A549 (cell line): ENCODE data around the gene IL12RB2. TPM values are rescaled to one million over a fixed set of nuclear protein-coding genes. Genes with fewer than 3 reads are reported as not detected.

ENCODE experiments used
- ATAC-seq, 2 experiments: fragments of 200-7000 bp in 1 of 2; fragments of >200 bp in 1 of 2; cut with Nextera tagmentation in 1 of 2; cut with Tn5 transposase in 1 of 2; 3 replicates each; pipeline versions ENCODE4 v1.8.0 to v1.9.1; 2018 to 2020; ENCODE audit warnings: mild to moderate bottlenecking in 1 of 2, moderate library complexity in 1 of 2
- CTCF ChIA-PET: fragments of 300-600 bp; sonication (Branson Sonifier 250); formaldehyde crosslinking; extraction: SDS; loops from one replicate; lab custom pipeline; 2021; ENCODE audit warnings: antibody characterized with exemption, inconsistent platforms; lab: Yijun Ruan, JAX
- POLR2A ChIA-PET: fragments of 350-600 bp; formaldehyde crosslinking; extraction: SDS; loops from one replicate; lab custom pipeline; 2021; ENCODE audit warnings: antibody characterized with exemption, inconsistent platforms; lab: Yijun Ruan, JAX
- DNase-seq, 2 experiments: peaks; one replicate each; pipeline versions ENCODE4 v3.0.0 to v3.0.0-alpha.2; 2011 to 2016; ENCODE audit warnings: low read depth in 1 of 2, low spot score in 1 of 2
- FAIRE-seq: peaks from 2 replicates; lab custom pipeline; 2011; peaks lifted over from hg19 to GRCh38; lab: Jason Lieb, UNC
- H3K27ac ChIP-seq, 2 experiments: fragments of >200 bp; sonication (Bioruptor Twin); formaldehyde crosslinking; 3 replicates each; pipeline ENCODE4 v1.5.1; 2016 to 2017
- H3K4me1 ChIP-seq: fragments of >200 bp; sonication (Bioruptor Twin); formaldehyde crosslinking; 3 replicates; pipeline ENCODE4 v1.6.1; 2016
- H3K4me2 ChIP-seq: fragments of >200 bp; sonication (Bioruptor Twin); formaldehyde crosslinking; 3 replicates; pipeline ENCODE4 v1.6.1; 2016
- H3K4me3 ChIP-seq: fragments of >200 bp; sonication (Bioruptor Twin); formaldehyde crosslinking; 3 replicates; pipeline ENCODE4 v1.5.1; 2016
- H3K9me3 ChIP-seq: fragments of >200 bp; sonication (Bioruptor Twin); formaldehyde crosslinking; 3 replicates; pipeline ENCODE4 v1.6.1; 2016
- CBX2 ChIP-seq: fragments of 200-600 bp; sonication (generic); IDR thresholded peaks from 2 replicates; pipeline ENCODE4 v1.6.1; 2016; ENCODE audit warnings: low read depth, mild to moderate bottlenecking, borderline replicate concordance
- CEBPB ChIP-seq, 2 experiments: fragments of >200 bp in 1 of 2; sonication (Bioruptor Twin) in 1 of 2; formaldehyde crosslinking in 1 of 2; IDR thresholded peaks; 2 replicates each; pipeline ENCODE4 v1.6.1; 2012 to 2016
- CHD4 ChIP-seq: fragments of 200-600 bp; sonication (generic); IDR thresholded peaks from 2 replicates; pipeline ENCODE4 v1.6.1; 2016; ENCODE audit warnings: antibody characterized with exemption, mild to moderate bottlenecking, borderline replicate concordance
- EHMT2 ChIP-seq: fragments of 200-600 bp; sonication (generic); IDR thresholded peaks from 2 replicates; pipeline ENCODE4 v1.6.1; 2016; ENCODE audit warnings: antibody characterized with exemption, low read depth, mild to moderate bottlenecking, moderate library complexity
- FOSL2 ChIP-seq, 2 experiments: fragments of 450-650 bp in 1 of 2; fragments of >200 bp in 1 of 2; sonication (Bioruptor Twin) in 1 of 2; formaldehyde crosslinking; IDR thresholded peaks; 2 replicates each; pipeline versions ENCODE4 v1.5.0 to v1.6.1; 2016 to 2020; ENCODE audit warnings: mild to moderate bottlenecking in 1 of 2, moderate library complexity in 1 of 2
- FOXS1 ChIP-seq: fragments of 250-450 bp; sonication (Bioruptor Pico); IDR thresholded peaks from 2 replicates; pipeline ENCODE4 v1.5.0; 2020; ENCODE audit warnings: mild to moderate bottlenecking, moderate library complexity
- HEYL ChIP-seq: fragments of 250-450 bp; sonication (Bioruptor Pico); IDR thresholded peaks from 2 replicates; pipeline ENCODE4 v1.8.0; 2021; ENCODE audit warnings: mild to moderate bottlenecking, moderate library complexity
- HOXA7 ChIP-seq: fragments of 250-450 bp; sonication (Bioruptor Pico); IDR thresholded peaks from 2 replicates; pipeline ENCODE4 v1.5.0; 2020; ENCODE audit warnings: mild to moderate bottlenecking, moderate library complexity
- HOXB13 ChIP-seq: fragments of 250-450 bp; sonication (Bioruptor Pico); IDR thresholded peaks from 2 replicates; pipeline ENCODE4 v1.5.0; 2020; ENCODE audit warnings: low read depth, mild to moderate bottlenecking, moderate library complexity
- HOXB5 ChIP-seq: fragments of 250-450 bp; sonication (Bioruptor Pico); IDR thresholded peaks from 2 replicates; pipeline ENCODE4 v1.5.0; 2020; ENCODE audit warnings: mild to moderate bottlenecking, moderate library complexity
- MAZ ChIP-seq: fragments of 150-350 bp; IDR thresholded peaks from 2 replicates; pipeline ENCODE4 v1.6.1; 2014; ENCODE audit warnings: antibody characterized with exemption, low read depth, low read length, borderline replicate concordance
- NPAS2 ChIP-seq: fragments of 250-450 bp; sonication (Bioruptor Pico); IDR thresholded peaks from 2 replicates; pipeline ENCODE4 v1.8.0; 2022; ENCODE audit warnings: mild to moderate bottlenecking, moderate library complexity, borderline replicate concordance
- SMC3 ChIP-seq: fragments of >200 bp; sonication (Bioruptor Twin); formaldehyde crosslinking; IDR thresholded peaks from 3 replicates; pipeline ENCODE4 v1.6.1; 2018; ENCODE audit warnings: inconsistent platforms
- TFCP2L1 ChIP-seq: fragments of 250-450 bp; sonication (Bioruptor Pico); IDR thresholded peaks from 2 replicates; pipeline ENCODE4 v1.5.0; 2021; ENCODE audit warnings: mild to moderate bottlenecking
- ZSCAN20 ChIP-seq: fragments of 250-450 bp; sonication (Bioruptor Pico); IDR thresholded peaks from 2 replicates; pipeline ENCODE4 v1.8.0; 2022; ENCODE audit warnings: mild to moderate bottlenecking, moderate library complexity
- WGBS: methylation state at CpG from one replicate; pipeline ENCODE4 v1.1.6; 2017; ENCODE audit errors: missing lambda C conversion rate; 5-methylcytosine and 5-hydroxymethylcytosine counted together
- polyA plus RNA-seq, 4 experiments: library from polyadenylated mRNA; depleted of rRNA in 3 of 4; stranded (reverse); fragments of >200 nt; fragmentation: RNase III in 1 of 4; extraction: RNeasy Plus Mini Kit Qiagen cat#74134 plus additional on column Dnase treatment in 1 of 4; gene quantifications; 2 replicates in 3 of 4; 3 replicates in 1 of 4; pipeline ENCODE4 v1.2.3, GENCODE V29; 2011 to 2017
- TF ChIP-seq, protein P1 (sequence below): fragments of >200 bp; sonication (Bioruptor Twin); formaldehyde crosslinking; IDR thresholded peaks from 3 replicates; pipeline ENCODE4 v1.6.1; 2016
- TF ChIP-seq, protein P2 (sequence below): fragments of >200 bp; sonication (Bioruptor Twin); formaldehyde crosslinking; IDR thresholded peaks from 2 replicates; pipeline ENCODE4 v1.6.1; 2016
- TF ChIP-seq, protein P3 (sequence below): fragments of 450-650 bp; IDR thresholded peaks from 2 replicates; pipeline ENCODE4 v1.6.1; 2014; ENCODE audit warnings: antibody characterized with exemption
- TF ChIP-seq, protein P4 (sequence below): IDR thresholded peaks from 2 replicates; pipeline ENCODE4 v1.6.1; 2012
- TF ChIP-seq, protein P5 (sequence below): IDR thresholded peaks from 2 replicates; pipeline ENCODE4 v1.6.1; 2012; ENCODE audit warnings: low read depth, borderline replicate concordance
- TF ChIP-seq, protein P6 (sequence below): fragments of 250-450 bp; sonication (Bioruptor Pico); IDR thresholded peaks from 2 replicates; pipeline ENCODE4 v1.5.0; 2020; ENCODE audit warnings: low read depth, mild to moderate bottlenecking, moderate library complexity

IL12RB2 gene
- polyA plus RNA-seq, 2 of the 4 experiments (the other 2 are of a cell fraction) = not detected

DNA sequence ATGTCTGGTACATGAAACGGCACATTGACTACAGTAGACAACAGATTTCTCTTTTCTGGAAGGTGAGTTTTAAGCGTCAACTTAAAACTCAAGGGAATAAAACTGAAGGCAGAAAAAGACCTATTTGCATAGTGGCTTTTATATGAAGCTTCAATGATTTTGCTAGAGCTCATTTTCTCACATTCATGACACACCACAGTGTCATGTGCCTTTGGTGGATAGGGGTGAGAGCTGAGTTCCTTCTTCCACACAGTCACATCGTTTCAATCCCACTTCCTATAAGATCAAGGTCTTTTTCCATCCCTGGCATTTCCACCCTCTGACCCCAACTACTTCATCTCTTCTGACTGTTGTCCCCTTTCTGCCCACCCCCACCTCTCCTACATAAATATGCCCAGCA is 31.0 kb downstream of the IL12RB2 start:
- POLR2A ChIA-PET = no interaction called here
- no peaks in the 10 kb centered on the region for H3K9me3 ChIP-seq
- TF ChIP-seq, protein P1, sequence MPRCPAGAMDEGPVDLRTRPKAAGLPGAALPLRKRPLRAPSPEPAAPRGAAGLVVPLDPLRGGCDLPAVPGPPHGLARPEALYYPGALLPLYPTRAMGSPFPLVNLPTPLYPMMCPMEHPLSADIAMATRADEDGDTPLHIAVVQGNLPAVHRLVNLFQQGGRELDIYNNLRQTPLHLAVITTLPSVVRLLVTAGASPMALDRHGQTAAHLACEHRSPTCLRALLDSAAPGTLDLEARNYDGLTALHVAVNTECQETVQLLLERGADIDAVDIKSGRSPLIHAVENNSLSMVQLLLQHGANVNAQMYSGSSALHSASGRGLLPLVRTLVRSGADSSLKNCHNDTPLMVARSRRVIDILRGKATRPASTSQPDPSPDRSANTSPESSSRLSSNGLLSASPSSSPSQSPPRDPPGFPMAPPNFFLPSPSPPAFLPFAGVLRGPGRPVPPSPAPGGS = no peak
- TF ChIP-seq, protein P2, sequence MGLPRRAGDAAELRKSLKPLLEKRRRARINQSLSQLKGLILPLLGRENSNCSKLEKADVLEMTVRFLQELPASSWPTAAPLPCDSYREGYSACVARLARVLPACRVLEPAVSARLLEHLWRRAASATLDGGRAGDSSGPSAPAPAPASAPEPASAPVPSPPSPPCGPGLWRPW = no peak
- TF ChIP-seq CHD4 (no peak), FOSL2 (IDR thresholded peaks at IDR 0.05) (no peak), FOSL2 (CRISPR knock-in tag; IDR thresholded peaks at IDR 0.05) (no peak), HOXA7 (CRISPR knock-in tag) (no peak), HEYL (CRISPR knock-in tag) (no peak), TFCP2L1 (CRISPR knock-in tag) (no peak), EHMT2 (no peak), MAZ (no peak), HOXB5 (CRISPR knock-in tag) (no peak), HOXB13 (CRISPR knock-in tag) (no peak), CBX2 (no peak), SMC3 (no peak), FOXS1 (CRISPR knock-in tag) (no peak)
- TF ChIP-seq, protein P3, sequence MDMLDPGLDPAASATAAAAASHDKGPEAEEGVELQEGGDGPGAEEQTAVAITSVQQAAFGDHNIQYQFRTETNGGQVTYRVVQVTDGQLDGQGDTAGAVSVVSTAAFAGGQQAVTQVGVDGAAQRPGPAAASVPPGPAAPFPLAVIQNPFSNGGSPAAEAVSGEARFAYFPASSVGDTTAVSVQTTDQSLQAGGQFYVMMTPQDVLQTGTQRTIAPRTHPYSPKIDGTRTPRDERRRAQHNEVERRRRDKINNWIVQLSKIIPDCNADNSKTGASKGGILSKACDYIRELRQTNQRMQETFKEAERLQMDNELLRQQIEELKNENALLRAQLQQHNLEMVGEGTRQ = no peak
- TF ChIP-seq, protein P4, sequence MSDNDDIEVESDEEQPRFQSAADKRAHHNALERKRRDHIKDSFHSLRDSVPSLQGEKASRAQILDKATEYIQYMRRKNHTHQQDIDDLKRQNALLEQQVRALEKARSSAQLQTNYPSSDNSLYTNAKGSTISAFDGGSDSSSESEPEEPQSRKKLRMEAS = no peak
- TF ChIP-seq, protein P5, sequence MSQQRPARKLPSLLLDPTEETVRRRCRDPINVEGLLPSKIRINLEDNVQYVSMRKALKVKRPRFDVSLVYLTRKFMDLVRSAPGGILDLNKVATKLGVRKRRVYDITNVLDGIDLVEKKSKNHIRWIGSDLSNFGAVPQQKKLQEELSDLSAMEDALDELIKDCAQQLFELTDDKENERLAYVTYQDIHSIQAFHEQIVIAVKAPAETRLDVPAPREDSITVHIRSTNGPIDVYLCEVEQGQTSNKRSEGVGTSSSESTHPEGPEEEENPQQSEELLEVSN = no peak
- TF ChIP-seq, protein P6, sequence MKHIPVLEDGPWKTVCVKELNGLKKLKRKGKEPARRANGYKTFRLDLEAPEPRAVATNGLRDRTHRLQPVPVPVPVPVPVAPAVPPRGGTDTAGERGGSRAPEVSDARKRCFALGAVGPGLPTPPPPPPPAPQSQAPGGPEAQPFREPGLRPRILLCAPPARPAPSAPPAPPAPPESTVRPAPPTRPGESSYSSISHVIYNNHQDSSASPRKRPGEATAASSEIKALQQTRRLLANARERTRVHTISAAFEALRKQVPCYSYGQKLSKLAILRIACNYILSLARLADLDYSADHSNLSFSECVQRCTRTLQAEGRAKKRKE (CRISPR knock-in tag) = no peak
- CTCF ChIA-PET = interaction anchor here (1.3 to 3.1 kb wide), 2 partner anchors 14 to 162 kb away, joined by 4 to 10 read pairs; no protein-coding TSS in a partner anchor
- no peaks in the 10 kb centered on the region for H3K4me1 ChIP-seq
- no peak overlapping the region for H3K4me3 ChIP-seq
- ATAC-seq (no peak), FAIRE-seq (no peak), DNase-seq (no peak)
- H3K4me2 ChIP-seq = no peak overlapping the region
- WGBS = 89% methylated on average over 3 of the region's 3 CpGs
- H3K27ac ChIP-seq = no peak overlapping the region

DNA sequence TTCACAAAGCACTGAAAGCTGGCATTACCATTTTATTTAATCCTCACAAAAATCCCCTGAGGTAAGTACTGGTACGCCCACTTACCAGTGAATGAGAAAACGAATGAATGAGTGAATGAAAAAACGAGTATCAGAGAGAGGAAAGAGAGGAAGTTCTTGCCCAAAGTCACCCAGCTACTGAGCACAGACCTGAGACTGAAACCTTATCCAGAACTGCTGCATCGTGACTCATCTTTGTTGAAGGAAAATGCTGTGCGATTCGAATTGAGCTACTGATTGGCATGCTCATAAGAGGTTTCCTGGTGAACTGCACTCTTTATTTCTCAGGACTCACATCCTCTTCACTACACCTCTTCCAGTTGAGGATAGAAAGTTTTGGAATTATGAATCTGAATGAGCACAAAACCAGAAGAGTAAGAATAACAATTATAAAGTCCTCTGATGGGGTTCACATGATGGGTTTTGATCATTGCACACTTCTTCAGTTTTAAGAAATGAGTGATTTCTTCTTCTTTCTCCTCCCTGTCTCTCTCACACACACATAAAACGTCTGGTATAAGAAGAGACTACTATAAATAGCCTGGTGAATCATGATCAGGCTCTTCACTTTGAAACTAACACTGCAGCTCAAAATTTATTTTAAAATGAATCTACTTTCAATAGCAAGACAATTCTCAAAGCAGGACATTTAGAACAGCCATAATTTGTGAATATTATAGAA is 32.1 kb downstream of the IL12RB2 start:
- ATAC-seq (peak; percentile 39 to 40; a peak in 2 of 6 replicates), FAIRE-seq (no peak), DNase-seq (peak in 1 of 2 experiments; percentile 3)
- ChIA-PET CTCF (interaction anchor here (0.6 to 3.1 kb wide), 4 partner anchors 8 to 195 kb away, joined by 3 to 10 read pairs (median 4); no protein-coding TSS in a partner anchor), POLR2A (no interaction called here)
- H3K4me1 ChIP-seq = no peaks in the 10 kb centered on the region
- TF ChIP-seq ZSCAN20 (CRISPR knock-in tag) (no peak), CEBPB (IDR thresholded peaks at IDR 0.05) (no peak), NPAS2 (no peak), FOXS1 (CRISPR knock-in tag) (no peak)
- TF ChIP-seq, protein P2 = no peak
- WGBS = 43% methylated on average over 7 of the region's 7 CpGs
- H3K27ac ChIP-seq = no peak overlapping the region
- H3K4me3 ChIP-seq = no peak overlapping the region
- no peak overlapping the region for H3K4me2 ChIP-seq
- H3K9me3 ChIP-seq = no peaks in the 10 kb centered on the region
